ENCODE data around the gene HDGFL2.

Gene HDGFL2

DNA sequence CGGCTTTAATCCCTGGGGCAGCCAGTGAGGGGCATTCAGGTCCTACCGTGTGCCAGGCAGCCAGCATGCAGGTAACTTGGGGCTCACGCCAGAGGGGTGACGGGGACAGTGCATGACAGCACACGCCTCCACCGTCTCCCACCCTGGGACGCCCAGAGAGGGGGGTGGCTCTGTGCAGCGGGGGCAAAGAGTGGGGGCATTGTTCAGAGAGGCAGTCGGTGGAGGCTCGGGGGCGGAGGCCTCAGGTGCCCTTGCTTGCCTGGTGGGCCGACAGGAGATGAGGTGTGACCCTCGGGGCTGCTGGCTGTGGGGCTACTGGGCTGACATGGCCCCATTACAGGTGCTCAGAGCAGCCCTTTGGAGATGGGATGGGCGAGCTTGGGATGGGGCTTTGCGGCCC, 27.8 kb downstream of the HDGFL2 start:
- DNase-seq (ENCODE audit: low spot score): no peak

DNA sequence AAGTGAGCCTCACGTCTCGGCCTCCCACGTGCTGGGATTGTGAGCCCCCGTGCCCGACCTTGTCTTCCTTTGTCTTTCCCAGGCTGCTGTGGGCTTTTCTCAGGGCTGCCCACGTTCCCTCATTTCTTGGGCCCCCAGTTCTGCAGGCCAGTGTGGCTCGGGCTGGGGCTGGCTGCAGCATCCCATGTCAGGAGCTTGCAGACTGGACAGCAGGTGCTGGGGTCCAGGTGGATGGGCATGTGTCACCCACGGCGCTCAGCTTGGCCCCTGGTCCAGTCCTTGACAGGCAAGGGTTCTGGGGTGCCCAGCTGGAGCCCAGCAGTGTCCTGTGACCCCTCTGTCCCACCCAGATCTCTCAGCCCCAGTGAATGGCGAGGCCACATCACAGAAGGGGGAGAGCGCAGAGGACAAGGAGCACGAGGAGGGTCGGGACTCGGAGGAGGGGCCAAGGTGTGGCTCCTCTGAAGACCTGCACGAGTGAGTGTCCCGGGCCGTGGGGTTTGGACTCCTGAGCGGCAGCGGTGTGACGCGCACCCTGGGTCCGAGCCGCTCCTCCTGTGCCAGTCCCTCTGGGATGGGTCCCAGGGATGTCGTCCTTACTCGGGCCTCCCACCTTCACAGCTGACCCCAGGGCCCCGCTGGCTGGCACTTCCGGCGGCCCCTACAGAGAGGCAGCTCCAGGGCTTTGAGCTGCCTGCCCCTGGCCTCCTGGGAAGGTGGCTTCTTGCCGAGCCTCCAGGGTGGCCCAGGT, 28.9 kb downstream of the HDGFL2 start:
- no peak for DNase-seq (ENCODE audit: low spot score)

DNA sequence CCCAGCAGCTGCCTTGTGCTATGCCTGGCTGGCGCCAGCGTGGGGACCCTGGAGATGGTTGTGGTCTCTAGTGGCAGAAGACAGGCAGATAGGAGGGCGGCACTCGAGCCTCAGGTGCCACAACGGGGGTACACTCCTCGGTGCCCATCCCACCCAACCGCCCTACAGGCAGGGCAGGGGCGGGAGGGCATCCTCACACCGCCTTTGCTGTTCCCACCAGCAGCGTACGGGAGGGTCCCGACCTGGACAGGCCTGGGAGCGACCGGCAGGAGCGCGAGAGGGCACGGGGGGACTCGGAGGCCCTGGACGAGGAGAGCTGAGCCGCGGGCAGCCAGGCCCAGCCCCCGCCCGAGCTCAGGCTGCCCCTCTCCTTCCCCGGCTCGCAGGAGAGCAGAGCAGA, 29.6 kb downstream of the HDGFL2 start:
- DNase-seq (ENCODE audit: low spot score): no peak

DNA sequence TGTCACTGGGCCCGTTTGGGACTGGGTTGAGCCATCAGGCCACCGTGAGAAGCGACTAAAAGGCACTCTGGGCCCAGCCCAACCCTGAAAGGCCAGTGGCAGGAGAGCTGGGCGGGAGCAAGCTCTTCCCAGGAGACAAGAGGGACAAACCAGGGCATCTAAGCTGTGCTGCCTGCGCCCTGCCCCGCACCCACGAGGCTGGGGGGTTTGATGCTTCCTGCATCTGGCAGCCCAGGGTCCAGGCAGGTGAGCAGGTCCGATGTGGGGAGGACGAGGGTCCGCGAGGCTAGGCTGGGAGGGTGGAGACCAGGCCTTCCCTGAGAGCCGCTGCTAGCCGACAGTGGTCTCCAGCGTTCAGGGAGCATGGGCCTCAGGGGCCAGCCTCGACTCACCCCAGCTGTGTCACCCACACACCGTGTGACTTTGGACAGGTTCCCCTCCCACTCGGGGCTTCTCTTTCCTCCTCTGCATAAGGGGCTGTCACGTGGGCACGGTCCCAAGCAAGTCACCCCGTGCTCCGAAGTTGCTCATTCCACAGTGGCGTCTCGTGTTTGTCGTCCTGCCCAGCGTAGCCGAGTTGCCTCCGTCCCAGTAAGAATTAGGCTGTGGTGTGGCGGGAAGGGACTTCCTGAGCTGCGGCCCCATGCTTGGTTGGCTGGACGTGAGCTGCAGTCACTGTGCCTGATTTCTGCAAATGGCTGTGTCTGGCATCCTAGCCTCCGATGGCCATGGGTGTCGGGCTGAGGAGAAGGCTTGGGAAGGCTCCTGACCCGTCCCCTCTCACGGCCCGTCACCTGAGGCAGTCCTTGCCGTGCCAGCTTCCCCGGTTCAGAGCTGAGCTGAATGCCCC, 30.4 kb downstream of the HDGFL2 start:
- no peak for DNase-seq (ENCODE audit: low spot score)

DNA sequence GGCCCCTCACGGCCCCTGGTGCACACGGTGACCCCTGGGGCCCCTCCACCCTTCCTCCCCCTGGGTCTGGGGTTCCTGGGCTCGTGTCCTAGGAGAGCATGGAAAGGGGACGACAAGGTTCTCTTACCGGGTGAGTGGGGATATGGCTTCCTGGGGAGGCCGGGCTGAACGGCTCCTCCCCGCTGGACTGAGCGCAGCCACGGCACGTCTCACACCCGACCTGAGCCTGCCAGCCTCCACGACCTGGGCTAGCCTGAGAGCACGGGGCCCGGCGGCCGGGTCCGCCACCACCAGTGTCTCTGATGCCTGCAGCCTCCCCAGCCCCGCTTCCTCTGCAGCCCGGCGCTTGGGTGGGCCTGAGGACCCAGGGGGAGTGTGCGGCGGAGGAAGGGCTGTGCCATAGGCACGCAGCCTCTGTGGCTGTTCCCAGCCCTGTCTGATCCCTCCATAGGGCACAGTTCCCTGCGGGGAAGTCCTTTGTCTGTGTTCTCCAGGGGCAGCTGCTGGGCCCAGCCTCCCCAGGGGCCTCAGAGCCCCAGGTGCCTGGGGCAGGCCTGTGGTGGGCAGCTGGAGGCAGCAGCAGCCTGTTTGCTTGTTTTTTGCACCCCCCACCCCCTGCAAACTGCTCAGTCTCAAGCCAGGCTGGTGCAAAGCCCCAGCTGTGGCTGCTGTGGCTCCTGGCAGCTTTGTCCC, 31.2 kb downstream of the HDGFL2 start:
- DNase-seq (ENCODE audit: low spot score): no peak

DNA sequence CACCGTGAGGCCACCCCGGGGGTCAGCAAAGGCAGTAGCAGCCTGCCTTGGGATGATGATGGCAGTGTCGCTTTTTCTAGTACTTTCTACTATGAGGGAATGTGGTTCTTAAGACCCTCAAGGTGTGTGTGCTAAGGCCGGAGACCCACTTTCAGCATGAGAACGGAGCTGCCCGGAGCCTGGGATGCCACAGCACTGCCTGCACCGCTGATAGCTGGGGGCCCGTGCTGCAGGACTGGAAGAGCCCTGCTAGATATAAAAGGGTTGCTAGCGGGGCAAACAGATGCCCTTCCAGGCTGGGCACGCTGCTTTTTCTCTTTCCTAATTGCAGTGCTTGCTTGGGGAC, 31.7 kb downstream of the HDGFL2 start:
- DNase-seq (ENCODE audit: low spot score): no peak

DNA sequence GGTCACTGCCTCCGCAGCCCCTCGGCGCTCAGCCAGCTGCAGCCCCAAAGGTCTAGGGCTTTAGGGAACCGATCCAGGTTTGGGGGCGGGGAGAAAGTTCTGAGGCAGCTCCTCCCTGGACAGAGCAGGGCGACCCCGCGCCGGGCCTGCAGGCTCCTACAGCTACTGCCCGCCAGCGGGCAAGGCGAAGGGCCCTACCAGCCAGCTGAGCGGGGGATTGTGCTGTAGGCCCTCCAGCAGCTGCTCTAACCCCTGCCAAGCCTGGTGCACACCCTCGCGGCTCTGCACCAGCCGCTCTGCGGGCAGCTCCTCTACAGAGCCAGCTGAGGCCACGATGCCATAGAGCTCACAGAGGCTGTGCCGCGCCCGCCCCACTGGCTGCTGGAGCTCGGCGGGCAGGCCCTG, 32.2 kb downstream of the HDGFL2 start:
- peak; percentile 67 for DNase-seq (ENCODE audit: low spot score)

DNA sequence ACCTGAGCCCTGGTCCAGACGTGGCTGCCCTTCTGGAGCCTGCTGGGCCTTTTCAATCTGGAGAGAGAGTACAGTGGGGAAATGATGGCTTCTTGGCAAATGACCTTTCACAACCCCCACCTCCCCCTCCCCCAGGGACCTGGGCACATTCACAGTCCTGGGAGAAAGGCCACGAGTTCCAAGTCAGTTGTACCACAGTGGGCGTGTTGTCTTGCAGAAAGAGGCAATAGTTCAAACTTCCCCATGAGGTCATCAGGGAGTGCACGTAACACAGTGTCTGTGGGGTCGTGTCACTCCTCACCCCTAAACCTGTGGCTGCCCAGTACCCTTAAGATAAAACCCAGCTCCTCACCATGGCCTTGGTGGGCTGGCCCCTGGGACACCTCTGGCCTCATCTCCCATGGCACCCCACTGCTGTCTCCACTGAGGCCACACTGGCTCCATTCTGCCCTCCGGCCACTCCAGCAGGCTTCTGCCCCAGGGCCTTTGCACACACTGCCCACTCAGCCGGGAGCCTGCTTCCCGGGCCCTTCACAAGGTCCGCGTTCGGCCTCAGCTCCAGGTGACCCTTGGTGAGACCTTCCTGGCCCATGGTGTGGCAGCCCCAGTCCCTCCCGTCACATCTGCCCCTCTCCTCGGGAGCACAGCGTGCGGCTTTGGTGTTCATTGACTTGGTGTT, 32.9 kb downstream of the HDGFL2 start:
- no peak for DNase-seq (ENCODE audit: low spot score)

DNA sequence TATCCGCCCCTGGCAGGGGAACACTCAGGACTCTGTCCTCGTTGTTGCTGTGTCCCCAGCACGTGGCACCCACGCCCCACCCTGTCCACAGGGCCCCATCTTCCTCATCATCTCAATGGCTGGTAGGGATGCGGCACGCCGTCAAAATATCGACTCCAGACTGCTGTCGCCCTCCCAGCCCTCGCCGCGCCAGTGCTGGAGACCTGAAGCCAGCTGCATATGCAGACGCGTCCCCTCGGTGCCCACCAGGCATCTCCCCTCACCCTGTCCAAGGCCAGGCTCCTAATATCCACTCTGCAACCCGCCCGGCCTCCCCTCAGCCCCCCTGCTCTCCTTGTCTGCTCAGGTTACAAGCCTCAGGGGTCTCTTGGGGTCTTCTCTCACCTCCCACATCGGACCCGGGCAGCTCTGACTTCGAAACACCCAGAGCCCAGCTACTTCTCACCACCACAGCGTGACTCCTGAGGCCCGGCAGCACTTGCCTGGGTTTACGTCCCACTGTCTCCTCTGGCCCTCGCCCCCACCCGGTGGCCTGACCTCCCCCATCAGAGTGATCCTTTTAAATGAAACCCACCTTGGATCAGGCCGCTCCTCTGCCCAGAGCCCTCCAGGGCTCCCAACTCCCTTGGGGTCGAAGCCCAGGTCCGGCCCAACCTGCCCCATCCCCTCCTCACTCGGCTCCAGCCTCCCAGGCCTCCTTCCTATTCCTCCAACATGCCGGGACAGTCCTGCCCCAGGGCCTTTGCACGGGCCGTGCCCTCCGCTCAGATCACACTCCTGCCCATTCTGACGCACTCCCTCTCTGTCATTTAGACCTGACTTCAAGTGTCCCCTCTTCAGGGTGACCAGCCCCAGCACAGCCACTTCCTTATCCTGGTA, 33.7 kb downstream of the HDGFL2 start:
- no peak for DNase-seq (ENCODE audit: low spot score)

DNA sequence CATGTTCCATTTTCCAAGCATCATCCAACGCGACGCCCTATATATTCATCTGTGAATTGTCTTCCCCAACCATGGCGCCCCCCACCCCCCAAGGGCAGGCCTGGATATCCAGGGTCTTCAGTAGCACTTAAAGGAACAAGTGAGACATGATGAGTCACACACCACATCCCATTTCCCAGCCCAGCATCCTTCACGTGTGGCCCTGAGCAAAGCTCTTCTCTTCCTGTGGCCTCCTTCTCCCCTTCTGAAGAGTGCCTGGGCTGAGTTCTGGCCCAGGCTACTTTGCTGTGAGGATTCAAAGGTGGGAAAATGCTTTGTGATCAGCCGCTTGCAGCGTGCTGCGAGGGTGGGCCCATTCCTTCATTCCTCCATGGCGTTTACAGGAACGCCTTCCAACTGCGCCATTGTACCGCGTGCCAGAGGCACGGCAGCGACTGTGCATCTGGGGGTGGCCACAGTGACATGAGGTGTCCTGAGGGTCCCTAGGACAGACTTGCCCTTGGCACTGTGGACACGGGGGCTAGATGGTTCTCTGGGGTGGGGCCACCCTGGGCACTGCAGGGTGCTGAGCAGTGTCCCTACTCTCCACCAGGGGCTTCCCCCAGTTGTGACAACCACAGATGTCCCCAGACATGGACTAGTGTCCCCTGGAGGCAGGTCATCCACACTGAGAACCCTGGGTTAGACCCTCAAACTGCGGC, 34.5 kb downstream of the HDGFL2 start:
- no peak for DNase-seq (ENCODE audit: low spot score)

DNA sequence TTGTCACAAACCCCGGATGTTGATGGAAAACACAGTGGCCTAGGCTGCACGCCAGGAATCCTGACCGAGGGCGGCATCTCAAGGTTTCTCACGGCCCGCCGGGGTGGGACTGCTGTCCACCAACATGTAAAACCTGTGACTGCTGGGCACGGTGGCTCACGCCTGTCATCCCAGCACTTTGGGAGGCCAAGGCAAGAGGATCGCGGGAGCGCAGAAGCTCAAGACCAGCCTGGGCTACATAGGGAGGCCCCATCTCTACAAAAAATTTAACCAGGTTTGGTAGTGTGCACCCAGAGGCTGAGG, 35.0 kb downstream of the HDGFL2 start:
- DNase-seq (ENCODE audit: low spot score): no peak

DNA sequence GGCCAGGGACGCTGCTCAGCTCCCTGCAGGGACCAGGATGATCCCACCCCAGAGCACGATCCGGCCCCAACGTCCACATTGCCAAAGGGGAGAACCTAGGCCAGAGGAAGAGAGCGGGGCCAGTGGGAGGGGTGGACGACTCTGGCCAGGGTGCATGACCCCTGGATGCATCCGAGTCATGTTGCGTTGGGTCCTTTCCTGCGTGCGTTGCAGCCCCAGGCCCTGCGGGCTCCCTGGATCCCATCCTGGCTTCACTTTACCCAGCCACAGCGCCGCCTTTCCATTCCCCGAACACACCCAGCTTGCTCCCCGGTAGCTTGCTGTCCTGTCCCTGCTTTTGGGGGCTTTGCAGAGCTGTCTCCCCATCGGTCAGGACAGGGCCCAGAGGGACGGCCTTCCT, 35.7 kb downstream of the HDGFL2 start:
- no peak for DNase-seq (ENCODE audit: low spot score)

DNA sequence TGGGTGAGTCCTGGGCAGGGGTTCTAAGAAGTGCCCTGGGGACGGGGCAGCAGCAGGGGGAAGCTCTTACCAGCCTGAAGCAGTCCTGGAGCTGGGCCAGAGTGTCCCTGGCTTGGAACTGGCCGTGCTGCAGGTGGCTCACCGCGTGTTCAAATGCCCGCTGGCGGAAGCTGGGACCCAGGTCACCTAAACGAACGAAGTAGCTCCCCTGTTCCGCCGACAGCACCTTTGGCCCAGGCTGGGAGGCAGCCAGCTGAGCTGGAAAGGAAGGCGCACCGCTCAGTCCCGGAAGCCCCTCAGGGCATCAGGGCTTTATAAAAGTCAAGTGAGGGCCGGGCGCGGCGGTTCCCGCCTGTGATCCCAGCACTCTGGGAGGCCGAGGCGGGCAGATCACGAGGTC, 36.6 kb downstream of the HDGFL2 start:
- DNase-seq (ENCODE audit: low spot score): no peak

DNA sequence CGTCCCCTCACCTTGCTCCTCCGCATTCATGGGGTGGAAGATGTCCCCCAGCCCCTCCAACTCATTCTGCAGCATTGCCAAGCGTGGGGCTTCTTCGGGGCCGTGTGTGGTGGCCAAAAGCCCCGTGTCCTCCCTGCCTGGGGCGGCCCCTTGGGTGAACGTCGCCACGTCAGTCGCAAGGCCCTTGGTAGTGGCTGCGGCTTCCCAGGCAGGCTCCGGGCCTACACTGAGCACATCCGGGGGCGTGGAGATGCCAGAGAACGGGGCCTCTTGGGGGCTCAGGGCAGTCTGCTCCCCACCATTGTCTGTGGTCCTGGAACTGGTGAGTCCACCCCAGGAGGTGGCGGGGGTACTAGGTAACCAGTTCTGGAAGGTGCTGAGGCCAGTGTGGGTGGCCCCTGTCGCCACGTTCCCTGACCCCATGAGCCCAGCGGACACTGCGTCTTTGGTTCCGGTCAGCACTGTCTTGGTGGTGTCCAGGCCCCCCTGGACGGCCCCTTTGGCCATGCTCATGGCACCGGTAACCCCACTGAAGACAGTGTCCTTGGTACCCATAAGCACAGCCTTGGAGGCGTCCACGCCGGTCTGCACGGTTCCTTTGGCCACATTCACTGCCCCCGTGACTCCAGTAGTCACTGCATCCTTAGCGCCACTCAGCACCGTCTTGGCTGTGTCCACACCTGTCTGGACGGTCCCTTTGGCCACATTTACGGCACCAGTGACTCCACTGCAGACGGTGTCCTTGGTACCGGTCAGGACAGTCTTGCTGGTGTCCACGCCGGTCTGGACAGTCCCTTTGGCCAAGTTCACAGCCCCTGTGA, 38.5 kb downstream of the HDGFL2 start:
- DNase-seq (ENCODE audit: low spot score): no peak

DNA sequence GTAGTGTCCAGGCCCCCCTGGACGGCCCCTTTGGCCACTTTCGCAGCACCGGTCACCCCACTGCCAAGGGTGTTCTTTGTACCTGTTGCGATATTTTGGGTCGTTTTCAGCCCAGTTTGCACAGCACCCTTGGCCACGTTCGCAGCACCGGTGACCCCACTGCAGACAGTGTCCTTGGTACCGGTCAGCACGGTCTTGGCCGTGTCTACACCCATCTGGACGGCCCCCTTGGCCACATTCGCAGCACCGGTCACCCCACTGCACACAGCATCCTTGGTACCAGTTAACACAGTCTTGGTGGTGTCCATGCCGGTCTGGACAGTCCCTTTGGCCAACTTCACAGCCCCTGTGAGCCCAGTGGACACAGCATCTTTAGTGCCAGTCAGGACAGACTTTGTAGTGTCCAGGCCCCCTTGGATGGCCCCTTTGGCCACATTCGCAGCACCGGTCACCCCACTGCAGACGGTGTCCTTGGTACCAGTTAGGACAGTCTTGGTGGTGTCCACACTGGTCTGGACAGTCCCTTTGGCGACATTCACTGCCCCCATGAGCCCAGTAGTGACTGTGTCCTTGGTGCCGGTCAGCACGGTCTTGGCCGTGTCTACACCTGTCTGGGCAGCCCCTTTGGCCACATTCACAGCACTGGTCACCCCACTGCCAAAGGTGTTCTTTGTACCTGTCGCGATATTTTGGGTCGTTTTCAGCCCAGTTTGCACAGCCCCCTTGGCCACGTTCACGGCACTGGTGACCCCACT, 39.4 kb downstream of the HDGFL2 start:
- no peak for DNase-seq (ENCODE audit: low spot score)

DNA sequence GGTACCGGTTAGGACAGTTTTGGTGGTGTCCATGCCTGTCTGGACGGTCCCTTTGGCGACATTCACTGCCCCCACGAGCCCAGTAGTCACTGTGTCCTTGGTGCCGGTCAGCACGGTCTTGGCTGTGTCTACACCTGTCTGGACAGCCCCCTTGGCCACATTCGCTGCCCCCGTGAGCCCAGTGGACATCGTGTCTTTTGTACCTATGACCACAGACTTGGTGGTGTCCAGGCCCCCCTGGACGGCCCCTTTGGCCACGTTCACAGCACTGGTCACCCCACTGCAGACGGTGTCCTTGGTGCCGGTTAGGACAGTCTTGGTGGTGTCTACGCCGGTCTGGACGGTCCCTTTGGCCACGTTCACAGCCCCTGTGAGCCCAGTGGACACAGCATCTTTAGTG, 40.0 kb downstream of the HDGFL2 start:
- no peak for DNase-seq (ENCODE audit: low spot score)

DNA sequence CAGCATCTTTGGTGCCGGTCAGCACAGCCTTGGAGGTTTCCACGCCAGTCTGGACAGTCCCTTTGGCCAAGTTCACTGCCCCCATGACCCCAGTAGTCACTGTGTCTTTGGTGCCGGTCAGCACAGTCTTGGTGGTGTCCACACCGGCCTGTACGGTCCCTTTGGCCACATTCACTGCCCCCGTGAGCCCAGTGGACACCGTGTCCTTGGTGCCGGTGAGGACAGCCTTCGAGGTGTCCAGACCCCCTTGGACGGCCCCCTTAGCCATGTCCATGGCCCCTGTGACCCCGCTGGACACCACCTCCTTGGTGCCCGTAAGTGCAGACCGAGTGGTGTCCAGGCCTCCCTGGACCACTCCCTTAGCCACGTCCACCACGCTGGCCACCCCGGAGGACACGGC, 41.2 kb downstream of the HDGFL2 start:
- no peak for DNase-seq (ENCODE audit: low spot score)

DNA sequence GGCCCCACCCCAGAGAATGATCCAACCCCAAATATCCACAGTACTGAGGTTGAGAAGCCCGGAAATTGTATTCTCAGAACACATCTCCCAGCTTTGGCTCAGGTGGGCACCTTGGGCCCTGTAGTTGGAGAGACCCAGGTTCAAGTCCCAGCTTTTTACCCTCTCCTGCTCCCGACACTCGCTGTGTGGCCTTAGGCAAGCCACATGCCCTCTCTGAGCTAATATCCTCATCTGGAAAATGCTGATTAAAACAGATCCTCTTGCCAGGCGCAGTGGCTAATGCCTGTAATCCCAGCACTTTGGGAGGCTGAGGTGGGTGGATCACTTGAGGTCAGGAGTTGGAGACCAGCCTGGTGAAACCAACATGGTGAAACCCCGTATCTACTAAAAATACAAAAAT, 43.6 kb downstream of the HDGFL2 start:
- DNase-seq (ENCODE audit: low spot score): no peak

DNA sequence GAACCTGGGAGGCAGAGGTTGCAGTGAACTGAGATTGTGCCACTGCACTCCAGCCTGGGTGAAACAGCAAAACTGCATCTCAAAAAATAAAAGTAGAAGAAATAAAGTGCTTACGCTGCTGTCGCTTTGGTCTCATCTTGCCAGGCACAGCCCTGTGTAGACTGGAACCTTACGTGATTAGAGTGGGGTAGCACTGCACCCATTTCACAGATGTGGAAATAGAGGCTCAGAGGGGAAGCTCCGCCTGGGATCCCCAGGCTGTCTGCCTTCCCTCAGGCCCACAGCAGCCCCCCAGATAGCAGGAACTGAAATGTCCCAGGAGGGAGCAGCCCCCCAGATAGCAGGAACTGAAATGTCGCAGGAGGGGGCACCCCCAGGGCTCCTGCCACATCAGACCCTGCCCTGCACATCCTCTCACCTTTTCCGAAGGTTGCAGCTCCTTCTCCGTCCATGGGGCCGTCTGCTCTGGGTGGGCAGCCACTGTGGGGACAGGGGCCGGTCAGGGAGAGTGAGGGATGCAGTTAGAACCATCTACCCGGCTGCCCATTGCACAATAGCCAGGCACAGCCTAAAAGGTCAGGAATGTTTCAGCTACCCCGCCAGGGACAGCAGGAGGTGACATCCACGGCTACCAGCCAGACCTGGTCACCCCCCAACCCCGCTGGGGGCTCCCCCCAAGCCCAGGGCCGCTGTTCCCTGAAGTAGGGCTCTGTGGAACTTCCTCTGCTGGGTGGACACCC, 44.3 kb downstream of the HDGFL2 start:
- no peak for DNase-seq (ENCODE audit: low spot score)

All from Ammon's horn (tissue), 1 donor.